Measurements from ENCODE around the gene TMEM132C. TPM values are rescaled to one million over a fixed set of nuclear protein-coding genes. Genes with fewer than 3 reads are reported as not detected.
"Not testable (repeated sequence)": the region's sequence is repeated elsewhere in the genome, so short reads cannot be mapped to it uniquely, and the experiment has no call there.

The TMEM132C gene
- total RNA-seq, 4 donors from 2014 or later: 2.4 to 5.5 (median 3.3) TPM

- TF ChIP-seq, protein P1, sequence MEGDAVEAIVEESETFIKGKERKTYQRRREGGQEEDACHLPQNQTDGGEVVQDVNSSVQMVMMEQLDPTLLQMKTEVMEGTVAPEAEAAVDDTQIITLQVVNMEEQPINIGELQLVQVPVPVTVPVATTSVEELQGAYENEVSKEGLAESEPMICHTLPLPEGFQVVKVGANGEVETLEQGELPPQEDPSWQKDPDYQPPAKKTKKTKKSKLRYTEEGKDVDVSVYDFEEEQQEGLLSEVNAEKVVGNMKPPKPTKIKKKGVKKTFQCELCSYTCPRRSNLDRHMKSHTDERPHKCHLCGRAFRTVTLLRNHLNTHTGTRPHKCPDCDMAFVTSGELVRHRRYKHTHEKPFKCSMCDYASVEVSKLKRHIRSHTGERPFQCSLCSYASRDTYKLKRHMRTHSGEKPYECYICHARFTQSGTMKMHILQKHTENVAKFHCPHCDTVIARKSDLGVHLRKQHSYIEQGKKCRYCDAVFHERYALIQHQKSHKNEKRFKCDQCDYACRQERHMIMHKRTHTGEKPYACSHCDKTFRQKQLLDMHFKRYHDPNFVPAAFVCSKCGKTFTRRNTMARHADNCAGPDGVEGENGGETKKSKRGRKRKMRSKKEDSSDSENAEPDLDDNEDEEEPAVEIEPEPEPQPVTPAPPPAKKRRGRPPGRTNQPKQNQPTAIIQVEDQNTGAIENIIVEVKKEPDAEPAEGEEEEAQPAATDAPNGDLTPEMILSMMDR (IDR thresholded peaks at IDR 0.05): no peak
- TF ChIP-seq POLR2AphosphoS5 (IDR thresholded peaks at IDR 0.05) (no peak), POLR2A (IDR thresholded peaks at IDR 0.05) (no peak), EP300 (IDR thresholded peaks at IDR 0.05) (no peak)
- WGBS, 2 donors (ENCODE audit: low coverage in 1 of 2): 72 to 86% methylated on average over 2 of the region's 2 CpGs
- ATAC-seq: no peak
- Histone ChIP-seq H3K4me1 (no peaks in the 10 kb centered on the region), H3K27me3 (peaks cover 13% of the 10 kb centered on the region), H3K27ac (no peak overlapping the region), H3K36me3 (no peaks in the 10 kb centered on the region), H3K9me3 (no peaks in the 10 kb centered on the region), H3K4me3 (no peak overlapping the region)
Measured at GRCh38 chr12:128471491-128471890, 204.5 kb downstream of the TMEM132C start.

DNA sequence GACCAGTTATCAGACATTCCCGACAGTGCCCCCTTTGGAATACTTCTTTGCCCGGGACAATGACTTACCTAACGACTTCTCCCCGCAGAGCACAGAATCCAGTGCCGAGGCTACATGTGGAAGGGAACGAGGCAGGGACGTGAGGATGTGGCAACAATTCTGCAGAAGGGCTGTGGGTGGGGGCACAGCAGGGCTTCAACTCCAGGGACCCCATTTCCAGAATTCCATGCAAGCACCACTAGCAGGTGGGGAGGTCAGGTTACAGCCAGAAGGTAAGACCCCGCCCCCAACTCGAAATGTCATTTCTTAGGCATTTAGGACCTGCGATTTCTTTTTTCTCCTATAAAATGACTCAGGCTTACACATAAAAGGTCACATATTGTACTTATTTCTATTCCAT lies 207.9 kb downstream of the TMEM132C start:
- no peaks in the 10 kb centered on the region for H3K9me3 ChIP-seq
- H3K27ac ChIP-seq: no peak overlapping the region
- H3K4me1 ChIP-seq: no peaks in the 10 kb centered on the region
- ATAC-seq: no peak
- WGBS, 2 donors (ENCODE audit: low coverage in 1 of 2): 73 to 90% methylated on average over 3 to 5 of the region's 10 CpGs
- no peaks in the 10 kb centered on the region for H3K36me3 ChIP-seq
- H3K4me3 ChIP-seq: no peak overlapping the region
- TF ChIP-seq, protein P1 (IDR thresholded peaks at IDR 0.05): no peak
- no peak for TF ChIP-seq POLR2AphosphoS5 (IDR thresholded peaks at IDR 0.05)
- TF ChIP-seq EP300 (IDR thresholded peaks at IDR 0.05): no peak
- TF ChIP-seq POLR2A (IDR thresholded peaks at IDR 0.05): no peak
- peaks cover 13% of the 10 kb centered on the region for H3K27me3 ChIP-seq

GRCh38 chr12:128476266-128476665 lies 209.3 kb downstream of the TMEM132C start:
- no peak overlapping the region for H3K27ac ChIP-seq
- H3K9me3 ChIP-seq: no peaks in the 10 kb centered on the region
- no peaks in the 10 kb centered on the region for H3K4me1 ChIP-seq
- TF ChIP-seq POLR2A (IDR thresholded peaks at IDR 0.05): no peak
- no peak for TF ChIP-seq EP300 (IDR thresholded peaks at IDR 0.05)
- TF ChIP-seq, protein P1 (IDR thresholded peaks at IDR 0.05): no peak
- no peak for TF ChIP-seq POLR2AphosphoS5 (IDR thresholded peaks at IDR 0.05)
- 6 to 51% methylated on average over 3 to 5 of the region's 7 CpGs for WGBS, 2 donors (ENCODE audit: low coverage in 1 of 2)
- peaks cover 13% of the 10 kb centered on the region for H3K27me3 ChIP-seq
- H3K4me3 ChIP-seq: no peak overlapping the region
- no peak for ATAC-seq
- no peaks in the 10 kb centered on the region for H3K36me3 ChIP-seq

GRCh38 chr12:128483526-128484255 lies 216.7 kb downstream of the TMEM132C start:
- WGBS, 2 donors (ENCODE audit: low coverage in 1 of 2): 54 to 57% methylated on average over 9 of the region's 9 CpGs
- ATAC-seq: no peak
- no peaks in the 10 kb centered on the region for H3K9me3 ChIP-seq

DNA sequence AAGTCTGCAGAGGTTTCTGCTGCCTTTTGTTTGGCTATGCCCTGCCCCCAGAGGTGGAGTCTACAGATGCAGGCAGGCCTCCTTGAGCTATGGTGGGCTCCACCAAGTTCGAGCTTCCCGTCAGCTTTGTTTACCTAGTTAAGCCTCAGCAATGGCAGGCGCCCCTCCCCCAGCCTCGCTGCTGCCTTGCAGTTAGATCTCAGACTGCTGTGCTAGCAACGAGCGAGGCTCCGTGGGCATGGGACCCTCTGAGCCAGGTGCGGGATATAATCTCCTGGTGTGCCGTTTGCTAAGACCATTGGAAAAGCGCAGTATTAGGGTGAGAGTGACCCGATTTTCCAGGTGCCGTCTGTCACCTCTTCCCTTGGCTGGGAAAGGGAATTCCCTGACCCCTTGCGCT lies 230.4 kb downstream of the TMEM132C start:
- WGBS, 2 donors (ENCODE audit: low coverage in 1 of 2): 91% methylated on average over 7 of the region's 13 CpGs; no CpG with 5 or more reads in 1 of the 2 donors
- H3K4me1 ChIP-seq, H3K27ac ChIP-seq, H3K4me3 ChIP-seq, ATAC-seq, H3K36me3 ChIP-seq, H3K27me3 ChIP-seq: not testable (repeated sequence)
- H3K9me3 ChIP-seq: peaks cover 0 to 18% (median 0%) of the 10 kb centered on the region in 3 donors

More at GRCh38 chr12:128483526-128484255, 216.7 kb downstream of the TMEM132C start:
- no peak overlapping the region for H3K27ac ChIP-seq
- H3K36me3 ChIP-seq: no peaks in the 10 kb centered on the region
- no peak overlapping the region for H3K4me3 ChIP-seq
- peaks cover 4% of the 10 kb centered on the region for H3K27me3 ChIP-seq
- H3K4me1 ChIP-seq: no peaks in the 10 kb centered on the region
- no peak for TF ChIP-seq EP300 (IDR thresholded peaks at IDR 0.05)
- TF ChIP-seq, protein P1 (IDR thresholded peaks at IDR 0.05): no peak
